Measurements from ENCODE around the gene ATL1. TPM values are rescaled to one million over a fixed set of nuclear protein-coding genes. Genes with fewer than 3 reads are reported as not detected.
"Not testable (repeated sequence)": the region's sequence is repeated elsewhere in the genome, so short reads cannot be mapped to it uniquely, and the experiment has no call there.

The ATL1 gene
- polyA plus RNA-seq, 2 donors, result 1.7 to 3.0 TPM

- no peaks in the 10 kb centered on the region for H3K9me3 ChIP-seq (ENCODE audit: control insufficient read depth in 2 of 2, insufficient read depth in 1 of 2, low read depth in 1 of 2, low read length in 1 of 2)
- WGBS, 2 donors, result 71 to 89% methylated on average over 1 of the region's 1 CpG
- H3K36me3 ChIP-seq (ENCODE audit: control insufficient read depth in 2 of 2, insufficient read depth in 2 of 2, low read length in 1 of 2), result no peaks in the 10 kb centered on the region
- H3K4me1 ChIP-seq (ENCODE audit: control insufficient read depth in 2 of 2, insufficient read depth in 2 of 2, low read length in 1 of 2), result no peaks in the 10 kb centered on the region
- no peak overlapping the region for H3K27ac ChIP-seq (ENCODE audit: low read depth in 2 of 2, low read length in 1 of 2)
- no peaks in the 10 kb centered on the region for H3K27me3 ChIP-seq (ENCODE audit: control insufficient read depth in 1 of 2, insufficient read depth in 2 of 2, low read length in 2 of 2)
- H3K4me3 ChIP-seq (ENCODE audit: low read depth in 1 of 2, low read length in 2 of 2), result no peak overlapping the region
These were observed 63.0 kb downstream of the ATL1 start for GRCh38 chr14:50622978-50623377.

- H3K4me1 ChIP-seq (ENCODE audit: control insufficient read depth in 2 of 2, insufficient read depth in 2 of 2, low read length in 1 of 2), result no peaks in the 10 kb centered on the region
- peaks cover 0 to 2% of the 10 kb centered on the region in 2 donors for H3K36me3 ChIP-seq (ENCODE audit: control insufficient read depth in 2 of 2, insufficient read depth in 2 of 2, low read length in 1 of 2)
- H3K27ac ChIP-seq (ENCODE audit: low read depth in 2 of 2, low read length in 1 of 2), result no peak overlapping the region
- no peaks in the 10 kb centered on the region for H3K9me3 ChIP-seq (ENCODE audit: control insufficient read depth in 2 of 2, insufficient read depth in 1 of 2, low read depth in 1 of 2, low read length in 1 of 2)
- WGBS, 2 donors, result 84 to 85% methylated on average over 1 of the region's 1 CpG
- H3K27me3 ChIP-seq (ENCODE audit: control insufficient read depth in 1 of 2, insufficient read depth in 2 of 2, low read length in 2 of 2), result no peaks in the 10 kb centered on the region
- no peak overlapping the region for H3K4me3 ChIP-seq (ENCODE audit: low read depth in 1 of 2, low read length in 2 of 2)
These were observed 64.5 kb downstream of the ATL1 start for GRCh38 chr14:50624447-50624846.

GRCh38 chr14:50624947-50625346, 65.0 kb downstream of the ATL1 start:
- H3K4me3 ChIP-seq (ENCODE audit: low read depth in 1 of 2, low read length in 2 of 2); H3K36me3 ChIP-seq (ENCODE audit: control insufficient read depth in 2 of 2, insufficient read depth in 2 of 2, low read length in 1 of 2); H3K9me3 ChIP-seq (ENCODE audit: control insufficient read depth in 2 of 2, insufficient read depth in 1 of 2, low read depth in 1 of 2, low read length in 1 of 2); H3K27ac ChIP-seq (ENCODE audit: low read depth in 2 of 2, low read length in 1 of 2); H3K27me3 ChIP-seq (ENCODE audit: control insufficient read depth in 1 of 2, insufficient read depth in 2 of 2, low read length in 2 of 2); H3K4me1 ChIP-seq (ENCODE audit: control insufficient read depth in 2 of 2, insufficient read depth in 2 of 2, low read length in 1 of 2): not testable (repeated sequence)
- WGBS, 2 donors, result 96 to 99% methylated on average over 4 of the region's 4 CpGs

- 87 to 91% methylated on average over 4 of the region's 4 CpGs for WGBS, 2 donors
These were observed 71.5 kb downstream of the ATL1 start for GRCh38 chr14:50631408-50631821.

GRCh38 chr14:50633954-50634353, 74.0 kb downstream of the ATL1 start:
- no peaks in the 10 kb centered on the region for H3K4me1 ChIP-seq (ENCODE audit: control insufficient read depth in 2 of 2, insufficient read depth in 2 of 2, low read length in 1 of 2)

More at GRCh38 chr14:50631408-50631821, 71.5 kb downstream of the ATL1 start:
- Histone ChIP-seq H3K4me1 (ENCODE audit: control insufficient read depth in 2 of 2, insufficient read depth in 2 of 2, low read length in 1 of 2) (no peaks in the 10 kb centered on the region), H3K27ac (ENCODE audit: low read depth in 2 of 2, low read length in 1 of 2) (no peak overlapping the region), H3K9me3 (ENCODE audit: control insufficient read depth in 2 of 2, insufficient read depth in 1 of 2, low read depth in 1 of 2, low read length in 1 of 2) (no peaks in the 10 kb centered on the region), H3K27me3 (ENCODE audit: control insufficient read depth in 1 of 2, insufficient read depth in 2 of 2, low read length in 2 of 2) (no peaks in the 10 kb centered on the region), H3K36me3 (ENCODE audit: control insufficient read depth in 2 of 2, insufficient read depth in 2 of 2, low read length in 1 of 2) (peaks cover 0 to 2% of the 10 kb centered on the region in 2 donors), H3K4me3 (ENCODE audit: low read depth in 1 of 2, low read length in 2 of 2) (no peak overlapping the region)

GRCh38 chr14:50635141-50635540, 75.2 kb downstream of the ATL1 start:
- Histone ChIP-seq H3K4me1 (ENCODE audit: control insufficient read depth in 2 of 2, insufficient read depth in 2 of 2, low read length in 1 of 2) (no peaks in the 10 kb centered on the region), H3K4me3 (ENCODE audit: low read depth in 1 of 2, low read length in 2 of 2) (no peak overlapping the region), H3K27ac (ENCODE audit: low read depth in 2 of 2, low read length in 1 of 2) (no peak overlapping the region), H3K27me3 (ENCODE audit: control insufficient read depth in 1 of 2, insufficient read depth in 2 of 2, low read length in 2 of 2) (no peaks in the 10 kb centered on the region), H3K9me3 (ENCODE audit: control insufficient read depth in 2 of 2, insufficient read depth in 1 of 2, low read depth in 1 of 2, low read length in 1 of 2) (no peaks in the 10 kb centered on the region), H3K36me3 (ENCODE audit: control insufficient read depth in 2 of 2, insufficient read depth in 2 of 2, low read length in 1 of 2) (peaks cover 0 to 4% of the 10 kb centered on the region in 2 donors)
- WGBS, 2 donors, result 89 to 91% methylated on average over 2 of the region's 2 CpGs

More at GRCh38 chr14:50633954-50634353, 74.0 kb downstream of the ATL1 start:
- 84 to 86% methylated on average over 4 of the region's 4 CpGs for WGBS, 2 donors
- Histone ChIP-seq H3K36me3 (ENCODE audit: control insufficient read depth in 2 of 2, insufficient read depth in 2 of 2, low read length in 1 of 2) (no peaks in the 10 kb centered on the region), H3K9me3 (ENCODE audit: control insufficient read depth in 2 of 2, insufficient read depth in 1 of 2, low read depth in 1 of 2, low read length in 1 of 2) (no peaks in the 10 kb centered on the region), H3K27me3 (ENCODE audit: control insufficient read depth in 1 of 2, insufficient read depth in 2 of 2, low read length in 2 of 2) (no peaks in the 10 kb centered on the region), H3K27ac (ENCODE audit: low read depth in 2 of 2, low read length in 1 of 2) (no peak overlapping the region), H3K4me3 (ENCODE audit: low read depth in 1 of 2, low read length in 2 of 2) (no peak overlapping the region)

GRCh38 chr14:50647282-50647681, 87.3 kb downstream of the ATL1 start:
- WGBS, 2 donors, result 80 to 87% methylated on average over 6 of the region's 6 CpGs
- Histone ChIP-seq H3K4me3 (ENCODE audit: low read depth in 1 of 2, low read length in 2 of 2) (no peak overlapping the region), H3K27ac (ENCODE audit: low read depth in 2 of 2, low read length in 1 of 2) (no peak overlapping the region), H3K9me3 (ENCODE audit: control insufficient read depth in 2 of 2, insufficient read depth in 1 of 2, low read depth in 1 of 2, low read length in 1 of 2) (no peaks in the 10 kb centered on the region), H3K27me3 (ENCODE audit: control insufficient read depth in 1 of 2, insufficient read depth in 2 of 2, low read length in 2 of 2) (no peaks in the 10 kb centered on the region), H3K36me3 (ENCODE audit: control insufficient read depth in 2 of 2, insufficient read depth in 2 of 2, low read length in 1 of 2) (no peaks in the 10 kb centered on the region), H3K4me1 (ENCODE audit: control insufficient read depth in 2 of 2, insufficient read depth in 2 of 2, low read length in 1 of 2) (no peaks in the 10 kb centered on the region)

- no peaks in the 10 kb centered on the region for H3K4me1 ChIP-seq (ENCODE audit: control insufficient read depth in 2 of 2, insufficient read depth in 2 of 2, low read length in 1 of 2)
- no peaks in the 10 kb centered on the region for H3K27me3 ChIP-seq (ENCODE audit: control insufficient read depth in 1 of 2, insufficient read depth in 2 of 2, low read length in 2 of 2)
- no peak overlapping the region for H3K27ac ChIP-seq (ENCODE audit: low read depth in 2 of 2, low read length in 1 of 2)
These were observed 87.8 kb downstream of the ATL1 start for GRCh38 chr14:50647753-50648152.

GRCh38 chr14:50649691-50650090, 89.7 kb downstream of the ATL1 start:
- Histone ChIP-seq H3K36me3 (ENCODE audit: control insufficient read depth in 2 of 2, insufficient read depth in 2 of 2, low read length in 1 of 2) (no peaks in the 10 kb centered on the region), H3K27ac (ENCODE audit: low read depth in 2 of 2, low read length in 1 of 2) (no peak overlapping the region), H3K4me1 (ENCODE audit: control insufficient read depth in 2 of 2, insufficient read depth in 2 of 2, low read length in 1 of 2) (no peaks in the 10 kb centered on the region), H3K9me3 (ENCODE audit: control insufficient read depth in 2 of 2, insufficient read depth in 1 of 2, low read depth in 1 of 2, low read length in 1 of 2) (no peaks in the 10 kb centered on the region), H3K27me3 (ENCODE audit: control insufficient read depth in 1 of 2, insufficient read depth in 2 of 2, low read length in 2 of 2) (no peaks in the 10 kb centered on the region), H3K4me3 (ENCODE audit: low read depth in 1 of 2, low read length in 2 of 2) (no peak overlapping the region)

More at GRCh38 chr14:50647753-50648152, 87.8 kb downstream of the ATL1 start:
- Histone ChIP-seq H3K4me3 (ENCODE audit: low read depth in 1 of 2, low read length in 2 of 2) (no peak overlapping the region), H3K9me3 (ENCODE audit: control insufficient read depth in 2 of 2, insufficient read depth in 1 of 2, low read depth in 1 of 2, low read length in 1 of 2) (no peaks in the 10 kb centered on the region), H3K36me3 (ENCODE audit: control insufficient read depth in 2 of 2, insufficient read depth in 2 of 2, low read length in 1 of 2) (no peaks in the 10 kb centered on the region)

- Histone ChIP-seq H3K36me3 (ENCODE audit: control insufficient read depth in 2 of 2, insufficient read depth in 2 of 2, low read length in 1 of 2) (no peaks in the 10 kb centered on the region), H3K4me3 (ENCODE audit: low read depth in 1 of 2, low read length in 2 of 2) (no peak overlapping the region), H3K27me3 (ENCODE audit: control insufficient read depth in 1 of 2, insufficient read depth in 2 of 2, low read length in 2 of 2) (no peaks in the 10 kb centered on the region), H3K9me3 (ENCODE audit: control insufficient read depth in 2 of 2, insufficient read depth in 1 of 2, low read depth in 1 of 2, low read length in 1 of 2) (no peaks in the 10 kb centered on the region), H3K27ac (ENCODE audit: low read depth in 2 of 2, low read length in 1 of 2) (no peak overlapping the region), H3K4me1 (ENCODE audit: control insufficient read depth in 2 of 2, insufficient read depth in 2 of 2, low read length in 1 of 2) (peaks cover 0 to 2% of the 10 kb centered on the region in 2 donors)
- WGBS, 2 donors, result 85 to 88% methylated on average over 6 of the region's 6 CpGs
These were observed 96.8 kb downstream of the ATL1 start for GRCh38 chr14:50656776-50657175.

Data from esophagus (tissue), 2 donors.